K562 (cell line): Measurements from ENCODE around the gene FXYD3.

Experiments
- CREB3 ChIP-seq: fragments of 450-650 bp; conservative IDR thresholded peaks from 2 replicates; pipeline ENCODE4 v1.6.1; 2016; ENCODE audit warnings: missing genetic modification characterization, low read depth, mild to moderate bottlenecking, missing compliant biosample characterization, moderate library complexity
- CTCF ChIP-seq, 3 experiments: IDR thresholded peaks in 2 of 3; conservative IDR thresholded peaks in 1 of 3; 2 replicates each; pipeline ENCODE4 v1.5.1; 2011 to 2012; ENCODE audit warnings: low read length in 3 of 3, mild to moderate bottlenecking in 3 of 3, control low read depth in 2 of 3, improper control_type of control experiment in 1 of 3, inconsistent platforms in 1 of 3, low read depth in 1 of 3, mixed read lengths in 1 of 3, moderate library complexity in 1 of 3; ENCODE audit not compliant: insufficient read depth in 2 of 3
- FOXK2 ChIP-seq, 2 experiments: fragments of 450-650 bp; IDR thresholded peaks in 1 of 2; conservative IDR thresholded peaks in 1 of 2; 2 replicates each; pipeline ENCODE4 v1.6.1; 2016; ENCODE audit warnings: low read depth in 2 of 2, mild to moderate bottlenecking in 1 of 2
- KLF16 ChIP-seq: IDR thresholded peaks from 2 replicates; pipeline ENCODE4 v1.6.1; 2016; ENCODE audit warnings: antibody characterized with exemption
- NFRKB ChIP-seq: fragments of 450-650 bp; IDR thresholded peaks from 2 replicates; pipeline ENCODE4 v1.6.1; 2016; ENCODE audit warnings: low read depth
- PBX2 ChIP-seq, 2 experiments: IDR thresholded peaks in 1 of 2; conservative IDR thresholded peaks in 1 of 2; 2 replicates each; pipeline ENCODE4 v1.6.1; 2016; ENCODE audit warnings: low read depth in 2 of 2, mild to moderate bottlenecking in 1 of 2, missing compliant biosample characterization in 1 of 2, missing genetic modification characterization in 1 of 2, moderate library complexity in 1 of 2
- TEAD4 ChIP-seq, 2 experiments: sonication (generic) in 1 of 2; formaldehyde crosslinking in 1 of 2; IDR thresholded peaks; 2 replicates each; pipeline versions ENCODE4 v1.6.1 to v1.8.0; 2012 to 2022; ENCODE audit warnings: borderline replicate concordance in 1 of 2, inconsistent platforms in 1 of 2, low read length in 1 of 2, mild to moderate bottlenecking in 1 of 2, missing genetic modification reagents in 1 of 2
- ZFP91 ChIP-seq: sonication (generic); formaldehyde crosslinking; IDR thresholded peaks from 2 replicates; pipeline ENCODE4 v1.8.0; 2022; ENCODE audit warnings: mild to moderate bottlenecking, missing genetic modification reagents
- ZNF274 ChIP-seq: IDR thresholded peaks from 2 replicates; pipeline ENCODE4 v1.6.1; 2011; ENCODE audit warnings: low read depth, mild to moderate bottlenecking, low read length, moderate library complexity, borderline replicate concordance

- TF ChIP-seq KLF16 (no peak), ZNF274 (no peak), CTCF (IDR thresholded peaks at IDR 0.05 in 2 of 3, conservative IDR thresholded peaks at IDR 0.05 in 1 of 3; ENCODE audit: insufficient read depth in 2 of 3, low read depth in 1 of 3, low read length in 3 of 3) (no peak), CREB3 (tag) (no peak), NFRKB (no peak), PBX2 (CRISPR knock-in tag; IDR thresholded peaks at IDR 0.05; ENCODE audit: low read depth) (no peak), PBX2 (tag; conservative IDR thresholded peaks at IDR 0.05; ENCODE audit: low read depth) (no peak), TEAD4 (IDR thresholded peaks at IDR 0.05; ENCODE audit: low read length) (no peak), TEAD4 (CRISPR knock-in tag; IDR thresholded peaks at IDR 0.05; ENCODE audit: borderline replicate concordance) (no peak), FOXK2 (conservative IDR thresholded peaks at IDR 0.05 in 1 of 2, IDR thresholded peaks at IDR 0.05 in 1 of 2; ENCODE audit: low read depth in 2 of 2) (no peak), ZFP91 (no peak)
Observed at GRCh38 chr19:35073516-35073915, 42.1 kb upstream of the FXYD3 start.
